T47D (cell line): ENCODE measurements around the gene BEGAIN.

Experiments used
- DNase-seq, 2 experiments: peaks; one replicate each; pipeline versions ENCODE4 v3.0.0 to v3.0.0-alpha.2; 2011 to 2012; ENCODE audit warnings: low read depth in 1 of 2, low spot score in 1 of 2
- JUND ChIP-seq: IDR thresholded peaks from 2 replicates; pipeline ENCODE4 v1.6.1; 2012; ENCODE audit warnings: low read depth
- in situ Hi-C: cut with HindIII; loops from 2 replicates; pipeline ENCODE4 v1.10.0; 2016; ENCODE audit warnings: low sequenced_read_pairs, low pct_unique_long_range_greater_than_20kb

The BEGAIN gene

GRCh38 chr14:100589760-100590469 lies 2.7 kb upstream of the BEGAIN start:
- no peak for TF ChIP-seq JUND
- in situ Hi-C loops, result no loop called here
- no peak for DNase-seq

- no peak for DNase-seq
- TF ChIP-seq JUND, result no peak
- in situ Hi-C loops, result no loop called here
Measured at GRCh38 chr14:100589071-100589759, 2.0 kb upstream of the BEGAIN start.

DNA sequence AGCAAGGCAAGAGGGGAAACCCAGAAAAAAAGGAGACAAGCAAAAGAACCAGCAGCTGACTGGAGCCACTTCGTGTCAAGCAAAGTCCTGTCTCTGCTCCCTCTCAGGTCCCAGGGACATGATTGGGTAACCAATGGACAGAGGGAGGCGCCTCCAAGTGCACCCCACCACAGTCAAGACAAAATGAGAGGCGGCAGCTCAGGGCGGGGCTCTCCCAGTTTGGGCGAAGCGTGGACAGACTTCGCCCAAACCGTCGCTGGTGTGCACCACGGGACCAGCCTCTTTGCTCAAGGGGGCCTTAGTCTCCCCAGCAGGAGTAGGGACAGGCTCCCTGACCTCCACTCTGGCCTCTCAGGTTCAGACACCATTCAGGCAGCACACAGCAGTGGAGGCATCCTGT lies 1.5 kb upstream of the BEGAIN start:
- no peak for DNase-seq
- TF ChIP-seq JUND, result no peak
- in situ Hi-C loops, result no loop called here

- in situ Hi-C loops, result no loop called here
- DNase-seq, result no peak
- TF ChIP-seq JUND, result no peak
Measured at GRCh38 chr14:100587763-100588411, 670 bp upstream of the BEGAIN start.

DNA sequence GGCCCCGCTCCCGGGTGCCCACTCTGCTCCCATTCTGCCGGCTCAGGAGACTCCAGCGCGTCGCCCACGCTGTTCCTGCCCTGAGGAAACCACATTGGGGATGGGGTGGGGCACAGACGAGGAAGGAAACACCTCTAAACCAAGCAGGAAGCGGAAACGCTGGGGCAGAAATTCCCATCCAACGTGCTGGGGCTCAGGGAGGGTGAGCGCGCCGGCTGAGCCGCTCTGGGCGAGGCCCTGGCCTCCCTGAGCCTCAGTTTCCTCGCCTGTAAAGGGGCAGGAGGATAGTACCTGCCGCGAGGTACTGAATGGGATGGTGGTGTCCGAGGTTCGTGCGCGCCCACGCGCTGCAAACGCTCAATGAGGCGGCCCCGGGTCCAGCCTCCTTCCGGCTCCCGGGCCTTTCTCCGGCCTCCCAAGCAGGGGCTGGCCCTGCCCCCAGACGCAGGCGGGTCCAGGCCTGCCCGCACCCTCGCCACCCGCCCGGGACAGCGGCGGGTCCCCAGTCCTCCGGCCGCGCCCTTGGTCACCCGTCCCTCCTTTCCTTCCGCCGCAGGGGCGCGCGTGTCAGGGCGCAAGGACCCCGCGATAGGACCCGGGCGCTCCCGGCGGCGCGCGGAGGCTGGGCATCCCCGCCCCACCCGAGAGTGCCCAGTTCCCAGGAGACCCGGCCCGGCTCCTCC lies 673 bp downstream of the BEGAIN start:
- in situ Hi-C loops, result no loop called here
- no peak for TF ChIP-seq JUND
- DNase-seq, result peak; percentile 67 to 70

DNA sequence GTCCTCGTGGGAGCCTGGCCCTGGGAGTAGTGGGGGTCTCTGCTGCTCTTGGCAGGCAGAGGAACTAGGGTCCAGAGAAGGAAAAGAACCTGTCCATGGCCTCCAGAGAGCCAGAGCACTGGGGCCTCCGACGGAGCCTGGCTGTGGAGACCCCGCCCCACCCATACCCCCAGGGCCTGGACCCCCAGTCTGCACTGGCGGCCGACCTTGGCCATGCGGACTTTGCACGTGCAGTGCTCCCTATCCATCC lies 1.1 kb downstream of the BEGAIN start:
- in situ Hi-C loops, result no loop called here
- TF ChIP-seq JUND, result no peak

GRCh38 chr14:100585448-100586152 lies 1.6 kb downstream of the BEGAIN start:
- TF ChIP-seq JUND, result no peak
- in situ Hi-C loops, result no loop called here
- no peak for DNase-seq

More for the DNA sequence above, 1.1 kb downstream of the BEGAIN start:
- DNase-seq, result no peak

- in situ Hi-C loops, result no loop called here
- TF ChIP-seq JUND, result no peak
- no peak for DNase-seq
Measured at GRCh38 chr14:100584056-100585031, 2.9 kb downstream of the BEGAIN start.

DNA sequence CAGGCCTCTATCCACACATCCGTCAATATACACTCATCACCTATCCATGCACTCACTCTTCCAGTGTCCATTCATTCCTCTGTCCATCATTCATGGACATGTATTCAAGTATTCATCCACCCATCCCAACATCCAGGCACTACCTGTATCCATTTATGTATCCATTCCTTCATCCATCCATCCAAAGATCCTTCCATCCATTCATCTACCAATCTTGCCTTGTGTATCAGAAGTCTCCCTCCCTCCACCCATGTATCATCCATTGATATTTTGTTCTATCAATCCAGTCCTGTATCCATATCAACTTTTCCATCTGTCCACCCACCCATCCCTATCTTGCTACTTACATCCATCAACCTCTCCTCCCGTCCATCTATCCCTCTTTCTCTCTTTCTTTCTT lies 4.0 kb downstream of the BEGAIN start:
- in situ Hi-C loops, result no loop called here
- TF ChIP-seq JUND, result no peak
- DNase-seq, result no peak

- DNase-seq, result no peak
- in situ Hi-C loops, result no loop called here
- no peak for TF ChIP-seq JUND
Measured at GRCh38 chr14:100582496-100583165, 4.6 kb downstream of the BEGAIN start.

- no peak for TF ChIP-seq JUND
- no peak for DNase-seq
- in situ Hi-C loops, result no loop called here
Measured at GRCh38 chr14:100581228-100582145, 5.7 kb downstream of the BEGAIN start.
